CD4-positive, alpha-beta T cell (primary cell): ENCODE results near the gene BTBD18. TPM values are rescaled to one million over a fixed set of nuclear protein-coding genes. Genes with fewer than 3 reads are reported as not detected.

Experiments used
- ATAC-seq: fragments of 200-7000 bp; cut with Tn5 transposase; one replicate; pipeline ENCODE4 v1.10.0; 2022; ENCODE audit warnings: mild to moderate bottlenecking; ENCODE audit not compliant: poor library complexity
- CTCF ChIA-PET: fragments of 350-600 bp; sonication (Branson Sonifier 250); formaldehyde crosslinking; loops from one replicate; lab custom pipeline; 2021; ENCODE audit warnings: antibody characterized with exemption, inconsistent platforms; lab: Charles Lee
- POLR2A ChIA-PET: fragments of 350-600 bp; sonication (Branson Sonifier 250); formaldehyde crosslinking; loops from one replicate; lab custom pipeline; 2021; ENCODE audit warnings: antibody characterized with exemption, inconsistent platforms; lab: Charles Lee
- DNase-seq, 14 experiments: peaks; one replicate each; pipeline ENCODE4 v3.0.0-alpha.2; 2013 to 2020; ENCODE audit warnings: mixed read lengths in 2 of 14
- H3K27ac ChIP-seq, 2 donors: one replicate each; pipeline versions ENCODE4 v1.5.1 to v1.7.0; 2013; ENCODE audit warnings: low read length in 2 of 2, low read depth in 1 of 2, mild to moderate bottlenecking in 1 of 2
- H3K27me3 ChIP-seq, 2 experiments: 1 replicate in 1 of 2; 2 replicates in 1 of 2; pipeline versions ENCODE4 v1.6.1 to v1.7.0; 2013; ENCODE audit warnings: low read length in 2 of 2, control low read depth in 1 of 2, mild to moderate bottlenecking in 1 of 2, moderate library complexity in 1 of 2; ENCODE audit not compliant: insufficient read depth in 2 of 2, control insufficient read depth in 1 of 2
- H3K36me3 ChIP-seq: one replicate; pipeline ENCODE4 v1.6.1; 2013; ENCODE audit warnings: low read length, control low read depth; ENCODE audit not compliant: insufficient read depth
- H3K4me1 ChIP-seq: one replicate; pipeline ENCODE4 v1.6.1; 2013; ENCODE audit warnings: low read length, control low read depth; ENCODE audit not compliant: insufficient read depth
- H3K4me3 ChIP-seq: one replicate; pipeline ENCODE4 v1.5.1; 2013; ENCODE audit warnings: mild to moderate bottlenecking, low read length, moderate library complexity
- H3K9me3 ChIP-seq, 2 experiments: 1 replicate in 1 of 2; 2 replicates in 1 of 2; pipeline versions ENCODE4 v1.6.1 to v1.7.0; 2013; ENCODE audit warnings: low read length in 2 of 2, mild to moderate bottlenecking in 2 of 2, control low read depth in 1 of 2, moderate library complexity in 1 of 2; ENCODE audit not compliant: control insufficient read depth in 1 of 2, insufficient read depth in 1 of 2
- H3K27ac Mint-ChIP-seq: one replicate; pipeline ENCODE4 v1.8.0; 2020; ENCODE audit warnings: mixed read lengths
- H3K27me3 Mint-ChIP-seq: one replicate; pipeline ENCODE4 v1.8.0; 2021; ENCODE audit warnings: mixed read lengths
- H3K36me3 Mint-ChIP-seq: one replicate; pipeline ENCODE4 v1.8.0; 2021; ENCODE audit warnings: low read depth, mixed read lengths
- H3K4me1 Mint-ChIP-seq: one replicate; pipeline ENCODE4 v1.8.0; 2021; ENCODE audit warnings: low read depth, mixed read lengths
- H3K4me3 Mint-ChIP-seq: one replicate; pipeline ENCODE4 v1.8.0; 2020; ENCODE audit warnings: mild to moderate bottlenecking, mixed read lengths
- H3K9me3 Mint-ChIP-seq: one replicate; pipeline ENCODE4 v1.8.0; 2020; ENCODE audit warnings: mixed read lengths
- intact Hi-C, 2 experiments: fragments of 100-400 bp; cut with DNase I in 1 of 2; cut with micrococcal nuclease in 1 of 2; formaldehyde crosslinking; loops; one replicate each; pipeline versions ENCODE4 v1.15.1 to v1.9.0; 2023 to 2025; cut with DNase I, micrococcal nuclease
- total RNA-seq, 174 experiments: library from RNA in 2 of 174; stranded (reverse) in 2 of 174; gene quantifications; one replicate each; pipeline ENCODE4 v1.2.3 and lab custom pipeline; 2021 to 2026
- TF ChIP-seq, protein P1 (sequence below): fragments of 200-600 bp; IDR thresholded peaks from one replicate; pipeline ENCODE4 v1.8.0; 2022; ENCODE audit warnings: antibody characterized with exemption, mild to moderate bottlenecking

Gene BTBD18
- total RNA-seq, 2 experiments from 2014 or later: not detected

DNA sequence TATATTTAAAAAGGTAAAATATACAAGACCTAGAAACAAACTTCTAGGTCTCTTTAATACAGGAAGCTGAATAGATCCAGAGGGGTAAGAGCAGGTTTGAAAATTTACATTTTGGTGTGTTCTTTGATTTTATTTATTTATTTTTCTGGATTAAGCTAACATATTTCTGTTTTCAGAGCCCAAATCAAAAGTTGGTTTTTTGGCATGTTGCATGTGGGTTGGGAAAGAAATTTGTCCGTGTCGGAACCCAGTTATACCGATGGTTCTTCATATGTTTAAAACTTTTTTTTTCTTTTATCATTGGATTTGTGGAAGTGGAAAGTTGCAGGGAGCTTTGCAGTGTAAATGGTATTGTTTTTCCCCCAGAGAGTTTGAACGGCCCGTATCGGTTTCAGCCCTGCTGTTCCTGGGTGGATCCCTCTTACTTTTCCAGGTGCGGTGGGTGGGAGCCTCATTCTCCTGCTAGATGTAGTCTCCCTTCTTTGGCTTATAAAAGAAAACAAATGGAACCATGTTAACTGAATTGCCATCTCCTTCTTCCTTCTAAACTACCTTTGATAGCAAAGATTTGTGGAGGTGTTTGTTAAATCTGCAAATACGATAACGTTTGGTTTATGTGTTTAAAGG lies 10.7 kb upstream of the BTBD18 start:
- peak overlapping the region; percentile 15 for H3K4me3 Mint-ChIP-seq
- CTCF ChIA-PET: interaction anchor here (1.7 kb wide), 1 partner anchor 38 kb away, joined by 6 read pairs; no protein-coding TSS in a partner anchor
- POLR2A ChIA-PET: interaction anchor here (1.5 to 1.7 kb wide), 2 partner anchors 21 to 38 kb away, joined by 3 to 5 read pairs; partner anchors contain the start of gene SELENOH
- DNase-seq (no peak), ATAC-seq (no peak)
- H3K36me3 Mint-ChIP-seq: no peaks in the 10 kb centered on the region
- intact Hi-C loops: no loop called here
- no peak overlapping the region for H3K27ac Mint-ChIP-seq
- H3K27me3 Mint-ChIP-seq: no peaks in the 10 kb centered on the region
- H3K9me3 Mint-ChIP-seq: no peaks in the 10 kb centered on the region
- TF ChIP-seq, protein P1, sequence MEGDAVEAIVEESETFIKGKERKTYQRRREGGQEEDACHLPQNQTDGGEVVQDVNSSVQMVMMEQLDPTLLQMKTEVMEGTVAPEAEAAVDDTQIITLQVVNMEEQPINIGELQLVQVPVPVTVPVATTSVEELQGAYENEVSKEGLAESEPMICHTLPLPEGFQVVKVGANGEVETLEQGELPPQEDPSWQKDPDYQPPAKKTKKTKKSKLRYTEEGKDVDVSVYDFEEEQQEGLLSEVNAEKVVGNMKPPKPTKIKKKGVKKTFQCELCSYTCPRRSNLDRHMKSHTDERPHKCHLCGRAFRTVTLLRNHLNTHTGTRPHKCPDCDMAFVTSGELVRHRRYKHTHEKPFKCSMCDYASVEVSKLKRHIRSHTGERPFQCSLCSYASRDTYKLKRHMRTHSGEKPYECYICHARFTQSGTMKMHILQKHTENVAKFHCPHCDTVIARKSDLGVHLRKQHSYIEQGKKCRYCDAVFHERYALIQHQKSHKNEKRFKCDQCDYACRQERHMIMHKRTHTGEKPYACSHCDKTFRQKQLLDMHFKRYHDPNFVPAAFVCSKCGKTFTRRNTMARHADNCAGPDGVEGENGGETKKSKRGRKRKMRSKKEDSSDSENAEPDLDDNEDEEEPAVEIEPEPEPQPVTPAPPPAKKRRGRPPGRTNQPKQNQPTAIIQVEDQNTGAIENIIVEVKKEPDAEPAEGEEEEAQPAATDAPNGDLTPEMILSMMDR: no peak
- Histone ChIP-seq H3K27ac (no peak overlapping the region), H3K9me3 (no peaks in the 10 kb centered on the region), H3K27me3 (no peaks in the 10 kb centered on the region), H3K4me1 (no peaks in the 10 kb centered on the region), H3K36me3 (no peaks in the 10 kb centered on the region), H3K4me3 (peak overlapping the region; percentile 2)
- H3K4me1 Mint-ChIP-seq: peaks cover 27% of the 10 kb centered on the region

DNA sequence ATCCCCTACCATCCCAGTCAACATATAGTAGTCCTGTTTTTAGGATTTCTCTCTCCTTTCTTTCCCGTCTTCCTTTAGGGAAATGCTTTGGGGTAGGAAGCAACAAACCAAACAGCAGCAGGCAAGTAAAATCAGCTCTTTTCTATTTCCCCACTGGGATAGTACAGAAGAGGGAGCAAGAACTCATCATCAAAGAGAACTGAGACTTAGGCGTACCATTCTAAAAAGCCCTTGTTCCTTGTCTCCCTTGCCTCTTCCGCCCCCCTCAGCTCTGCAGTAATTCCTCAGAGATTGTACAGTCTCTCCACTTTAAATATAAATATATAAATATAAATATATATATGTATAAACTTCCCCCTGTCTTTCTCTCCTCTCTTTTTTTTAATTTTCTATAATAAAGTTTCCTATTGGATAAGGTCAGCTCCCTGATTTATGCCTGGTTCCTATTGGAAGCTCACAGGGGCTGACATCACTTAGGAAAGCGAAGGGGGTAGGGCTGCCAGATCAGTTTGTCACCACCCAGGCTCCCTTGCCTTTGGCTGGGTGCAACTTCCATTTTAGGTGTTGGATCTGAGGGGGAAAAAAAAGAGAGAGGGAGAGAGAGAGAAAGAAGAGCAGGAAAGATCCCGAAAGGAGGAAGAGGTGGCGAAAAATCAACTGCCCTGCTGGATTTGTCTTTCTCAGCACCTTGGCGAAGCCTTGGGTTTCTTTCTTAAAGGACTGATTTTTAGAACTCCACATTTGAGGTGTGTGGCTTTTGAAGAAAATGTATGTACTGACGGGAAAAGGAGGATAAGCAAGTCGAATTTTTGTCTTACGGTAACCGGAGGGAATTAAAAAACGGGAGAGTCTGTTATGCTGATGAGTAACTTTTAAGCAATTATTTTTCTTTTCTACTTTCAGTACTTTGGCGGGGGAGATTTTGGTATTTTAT lies 9.9 kb upstream of the BTBD18 start, which contains the start of gene CTNND1:
CTNND1 (plus strand) TSS at position 502 of the 934 bp plus-strand sequence. CDS start 29,677 bp downstream, outside the sequence.
- no peaks in the 10 kb centered on the region for H3K9me3 Mint-ChIP-seq
- ATAC-seq: no peak
- no peaks in the 10 kb centered on the region for H3K36me3 ChIP-seq
- CTCF ChIA-PET: interaction anchor here (0.6 to 1.7 kb wide), 2 partner anchors 39 to 1725 kb away, joined by 3 to 6 read pairs; no protein-coding TSS in a partner anchor
- POLR2A ChIA-PET: interaction anchor here (1.0 to 1.7 kb wide), 3 partner anchors 17 to 20 kb away, joined by 3 to 5 read pairs (median 5); partner anchors contain the start of gene SELENOH
- intact Hi-C loops: no loop called here
- H3K9me3 ChIP-seq: no peaks in the 10 kb centered on the region
- H3K4me3 ChIP-seq: peak within 1 kb of the TSS; percentile 2
- no peak within 1 kb of the TSS for H3K27ac Mint-ChIP-seq
- H3K27ac ChIP-seq: no peak within 1 kb of the TSS
- no peaks in the 10 kb centered on the region for H3K27me3 Mint-ChIP-seq
- TF ChIP-seq, protein P1: no peak
- peak in 3 of 14 experiments; percentile 6 to 50 (median 50) for DNase-seq
- no peaks in the 10 kb centered on the region for H3K36me3 Mint-ChIP-seq
- H3K4me1 ChIP-seq: no peaks in the 10 kb centered on the region
- H3K4me3 Mint-ChIP-seq: peak within 1 kb of the TSS; percentile 26
- peaks cover 27% of the 10 kb centered on the region for H3K4me1 Mint-ChIP-seq
- no peaks in the 10 kb centered on the region for H3K27me3 ChIP-seq

DNA sequence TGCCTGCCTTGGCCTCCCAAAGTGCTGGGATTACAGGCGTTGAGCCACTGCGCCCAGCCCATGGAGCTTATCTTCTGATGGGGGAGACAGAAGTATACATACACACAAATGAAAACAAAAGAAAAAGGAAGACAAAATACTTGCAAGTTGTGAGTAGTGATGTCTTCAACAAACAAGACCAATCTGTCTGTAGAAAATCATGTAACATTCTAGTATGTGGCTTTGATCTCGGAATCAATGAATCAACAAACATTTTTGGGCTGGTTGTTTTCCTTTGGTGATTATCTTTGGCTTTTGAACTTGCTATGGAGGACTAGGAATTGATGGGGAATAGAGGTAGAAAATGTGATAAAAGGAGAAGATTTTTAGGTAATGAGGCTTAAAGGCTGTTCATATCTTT lies 6.6 kb upstream of the BTBD18 start:
- intact Hi-C loops: no loop called here
- Histone ChIP-seq H3K27ac (no peak overlapping the region), H3K36me3 (no peaks in the 10 kb centered on the region), H3K9me3 (peaks cover 0 to under 1% of the 10 kb centered on the region in 2 experiments), H3K27me3 (no peaks in the 10 kb centered on the region), H3K4me3 (no peak overlapping the region), H3K4me1 (no peaks in the 10 kb centered on the region)
- CTCF ChIA-PET: interaction anchor here (2.3 kb wide), 1 partner anchor 43 kb away, joined by 10 read pairs; no protein-coding TSS in a partner anchor
- Mint-ChIP-seq H3K4me3 (no peak overlapping the region), H3K36me3 (no peaks in the 10 kb centered on the region), H3K27me3 (no peaks in the 10 kb centered on the region), H3K4me1 (peaks cover 16% of the 10 kb centered on the region), H3K27ac (no peak overlapping the region), H3K9me3 (no peaks in the 10 kb centered on the region)
- POLR2A ChIA-PET: no interaction called here
- ATAC-seq (no peak), DNase-seq (no peak)
- TF ChIP-seq, protein P1: no peak
